C4-2B (cell line): ENCODE data around the gene DAPL1.

Source experiments
- CTCF ChIP-seq: fragments of 450-650 bp; conservative IDR thresholded peaks from 2 replicates; pipeline ENCODE4 v1.5.1; 2017; ENCODE audit warnings: mild to moderate bottlenecking
- ZFX ChIP-seq: fragments of 450-650 bp; IDR thresholded peaks from 2 replicates; pipeline ENCODE4 v1.6.1; 2017

- no peak for TF ChIP-seq CTCF
- no peak for TF ChIP-seq ZFX
Observed at GRCh38 chr2:158803506-158803905, 8.4 kb downstream of the DAPL1 start.
